GM10266 (cell line): ENCODE measurements around the gene PCNX1.
"Not testable (repeated sequence)": the region's sequence is repeated elsewhere in the genome, so short reads cannot be mapped to it uniquely, and the experiment has no call there.

Experiments
- DNase-seq: peaks from one replicate; pipeline ENCODE4 v3.0.0; 2012; ENCODE audit errors: extremely low spot score
- CTCF ChIP-seq: IDR thresholded peaks from 2 replicates; pipeline ENCODE4 v1.5.1; 2012; ENCODE audit warnings: mild to moderate bottlenecking, low read depth; ENCODE audit not compliant: control insufficient read depth, insufficient read depth; ENCODE audit errors: missing control alignments

Gene PCNX1

GRCh38 chr14:70942342-70942706 lies 35.1 kb downstream of the PCNX1 start:
- no peak for DNase-seq
- TF ChIP-seq CTCF = no peak

GRCh38 chr14:70942721-70943120 lies 35.5 kb downstream of the PCNX1 start:
- DNase-seq = not testable (repeated sequence)

- no peak for TF ChIP-seq CTCF
- DNase-seq = no peak
These were observed 36.6 kb downstream of the PCNX1 start for GRCh38 chr14:70943838-70944237.

- no peak for TF ChIP-seq CTCF
- no peak for DNase-seq
These were observed 40.5 kb downstream of the PCNX1 start for GRCh38 chr14:70947739-70948138.

- no peak for DNase-seq
- TF ChIP-seq CTCF = no peak
These were observed 45.2 kb downstream of the PCNX1 start for GRCh38 chr14:70952485-70952884.

GRCh38 chr14:70954068-70954467 lies 46.8 kb downstream of the PCNX1 start:
- TF ChIP-seq CTCF = no peak
- DNase-seq = no peak

GRCh38 chr14:70955543-70956480 lies 48.6 kb downstream of the PCNX1 start:
- peak; percentile 66 for TF ChIP-seq CTCF
- DNase-seq = peak; percentile 12
